HG03280 (cell line): Measurements from ENCODE around the gene HAUS2.

Experiments used
- ATAC-seq: cut with Tn5 transposase; IDR thresholded peaks from one replicate; pipeline ENCODE4 v1.9.1; 2021; ENCODE audit warnings: mild to moderate bottlenecking, moderate library complexity; ENCODE audit not compliant: unreplicated experiment

The HAUS2 gene

DNA sequence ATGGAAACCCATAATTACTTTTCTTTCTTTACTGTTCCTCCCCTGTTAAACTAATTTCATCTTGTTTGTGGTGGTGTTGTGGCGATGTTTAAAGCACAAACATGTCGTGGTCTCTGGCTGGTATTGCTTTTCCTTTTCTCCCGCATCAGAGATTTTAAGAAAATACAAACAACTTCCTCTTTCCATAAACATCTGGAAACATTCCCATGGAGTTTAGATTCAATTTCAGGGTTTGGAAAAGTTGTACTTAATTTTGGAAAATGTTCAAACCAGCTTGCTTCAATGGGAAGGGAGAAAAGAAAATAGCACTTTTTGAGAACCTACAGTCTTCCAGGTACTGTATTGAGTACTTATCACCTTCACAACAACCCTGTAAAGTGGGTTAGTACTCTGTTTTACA lies 57.2 kb downstream of the HAUS2 start:
- no peak for ATAC-seq

DNA sequence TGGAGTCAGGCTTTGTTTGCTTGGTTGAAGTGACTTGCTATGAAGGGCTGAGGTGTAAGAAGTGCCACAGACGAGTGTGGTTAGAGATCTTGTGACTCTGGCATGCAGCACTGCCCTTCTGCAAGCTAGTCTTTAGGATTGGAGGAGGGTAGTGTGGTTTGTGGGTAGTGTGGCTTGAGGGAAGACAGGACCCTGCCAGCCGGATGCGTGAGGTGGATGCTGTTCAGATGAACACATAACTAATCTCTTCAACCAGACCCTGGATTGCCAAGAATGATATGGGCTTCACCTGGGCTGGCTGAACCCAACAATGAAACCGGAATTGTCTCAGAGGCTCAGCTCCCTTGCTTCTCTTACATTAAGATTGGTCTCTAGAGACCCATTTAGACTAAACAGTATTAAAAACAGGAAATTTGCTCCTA lies 59.5 kb downstream of the HAUS2 start:
- ATAC-seq: no peak

DNA sequence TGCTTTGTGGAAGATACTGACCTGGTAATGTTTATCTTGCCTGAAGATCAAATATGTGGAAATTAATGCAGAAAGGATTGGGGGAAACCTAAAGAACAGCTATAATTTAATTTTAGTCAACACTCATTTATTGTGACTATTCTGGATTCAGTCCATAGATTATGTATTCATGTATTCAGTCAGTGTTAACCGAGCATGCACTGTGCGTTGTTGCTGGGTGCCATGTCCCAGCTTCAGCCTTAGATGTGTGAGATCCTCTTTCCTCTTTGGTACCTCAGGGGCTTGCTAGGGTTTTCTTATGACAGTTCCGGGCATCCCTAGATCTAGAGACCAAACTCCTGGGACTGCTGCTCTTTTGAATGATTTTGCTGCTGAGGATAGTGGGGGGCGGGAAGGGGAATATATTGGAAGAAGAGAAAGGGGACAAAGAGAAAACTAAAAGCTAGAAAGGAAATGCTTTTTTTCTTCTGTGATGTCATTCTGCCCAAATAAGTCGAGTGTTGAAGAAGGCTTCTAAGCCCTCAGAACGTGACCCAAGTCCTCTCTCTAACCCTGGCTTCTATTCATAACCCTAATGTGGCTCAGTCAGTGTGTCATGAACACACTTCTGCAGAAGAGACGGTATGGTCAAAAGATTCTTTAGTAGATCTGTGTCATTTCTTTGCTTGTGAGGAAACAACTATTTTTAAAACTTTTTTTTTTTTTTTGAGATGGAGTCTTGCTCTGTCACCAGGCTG lies 60.3 kb downstream of the HAUS2 start:
- ATAC-seq: no peak

DNA sequence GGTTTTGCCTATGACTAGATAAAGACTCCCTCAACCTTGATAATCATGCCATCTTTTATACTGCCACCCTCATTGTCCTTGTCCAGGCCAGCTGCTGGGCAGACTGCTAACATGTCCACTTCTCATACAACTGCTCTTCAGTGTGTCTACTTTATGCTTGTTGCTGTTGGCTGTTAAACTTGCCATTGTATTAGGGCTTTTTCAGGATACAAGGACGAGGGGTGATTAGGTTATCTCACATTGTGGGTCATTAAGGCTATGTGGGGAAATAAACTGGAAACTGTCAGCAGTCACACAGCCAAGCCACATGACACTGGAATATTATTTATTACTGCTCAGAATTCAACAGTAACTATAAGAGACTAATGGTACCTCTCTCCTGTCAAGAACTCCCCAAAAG lies 62.9 kb downstream of the HAUS2 start:
- ATAC-seq: no peak

DNA sequence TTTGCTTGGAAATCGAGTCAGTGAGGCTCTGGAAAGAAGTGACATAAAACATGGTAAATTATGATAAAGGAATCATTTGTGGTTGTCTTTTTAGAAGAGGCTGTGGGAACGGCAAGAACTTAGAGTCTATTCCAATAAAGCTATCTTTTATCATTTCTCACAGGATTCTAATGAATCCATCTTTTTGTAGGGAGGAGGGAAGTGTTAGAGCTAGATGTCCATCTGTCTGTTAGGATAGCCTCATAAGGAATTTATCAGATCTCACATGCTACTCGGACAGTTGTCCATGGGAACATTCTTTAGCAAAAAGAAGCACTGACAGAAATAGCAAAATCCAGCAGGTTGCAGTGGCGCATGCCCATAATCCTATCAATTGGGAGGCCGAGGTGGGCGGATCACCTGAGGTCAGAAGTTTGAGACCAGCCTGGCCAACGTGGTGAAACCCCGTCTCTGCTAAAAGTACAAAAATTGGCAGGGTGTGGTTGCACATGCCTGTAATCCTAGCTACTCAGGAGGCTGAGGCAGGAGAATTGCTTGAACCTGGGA lies 63.8 kb downstream of the HAUS2 start:
- no peak for ATAC-seq

- ATAC-seq: no peak
These were observed 67.5 kb downstream of the HAUS2 start for GRCh38 chr15:42616107-42616506.
